GM21619 (cell line): Measurements from ENCODE around the gene TFPI.
"Not testable (repeated sequence)": the region's sequence is repeated elsewhere in the genome, so short reads cannot be mapped to it uniquely, and the experiment has no call there.

Experiments
- ATAC-seq: cut with Tn5 transposase; IDR thresholded peaks from one replicate; pipeline ENCODE4 v1.9.1; 2021; ENCODE audit not compliant: unreplicated experiment

The TFPI gene

DNA sequence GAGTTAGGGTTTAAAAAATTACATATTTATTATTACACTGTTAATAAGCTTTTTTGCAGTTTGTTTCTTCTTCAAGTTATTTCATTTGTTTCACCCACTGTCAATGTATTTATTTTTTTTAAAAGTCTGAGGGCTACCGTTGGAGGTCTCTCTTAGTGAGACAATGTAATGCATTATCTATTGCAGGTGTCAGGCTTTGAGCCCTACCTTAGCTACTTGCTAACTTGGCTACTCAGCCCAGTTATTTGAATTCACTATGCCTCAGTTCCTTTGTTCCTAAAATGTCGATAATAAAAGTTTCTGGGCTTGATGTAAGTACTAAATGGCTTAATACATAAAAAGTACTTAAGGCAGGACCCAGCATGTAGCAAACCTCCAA lies 458 bp upstream of the TFPI start:
- ATAC-seq: no peak

DNA sequence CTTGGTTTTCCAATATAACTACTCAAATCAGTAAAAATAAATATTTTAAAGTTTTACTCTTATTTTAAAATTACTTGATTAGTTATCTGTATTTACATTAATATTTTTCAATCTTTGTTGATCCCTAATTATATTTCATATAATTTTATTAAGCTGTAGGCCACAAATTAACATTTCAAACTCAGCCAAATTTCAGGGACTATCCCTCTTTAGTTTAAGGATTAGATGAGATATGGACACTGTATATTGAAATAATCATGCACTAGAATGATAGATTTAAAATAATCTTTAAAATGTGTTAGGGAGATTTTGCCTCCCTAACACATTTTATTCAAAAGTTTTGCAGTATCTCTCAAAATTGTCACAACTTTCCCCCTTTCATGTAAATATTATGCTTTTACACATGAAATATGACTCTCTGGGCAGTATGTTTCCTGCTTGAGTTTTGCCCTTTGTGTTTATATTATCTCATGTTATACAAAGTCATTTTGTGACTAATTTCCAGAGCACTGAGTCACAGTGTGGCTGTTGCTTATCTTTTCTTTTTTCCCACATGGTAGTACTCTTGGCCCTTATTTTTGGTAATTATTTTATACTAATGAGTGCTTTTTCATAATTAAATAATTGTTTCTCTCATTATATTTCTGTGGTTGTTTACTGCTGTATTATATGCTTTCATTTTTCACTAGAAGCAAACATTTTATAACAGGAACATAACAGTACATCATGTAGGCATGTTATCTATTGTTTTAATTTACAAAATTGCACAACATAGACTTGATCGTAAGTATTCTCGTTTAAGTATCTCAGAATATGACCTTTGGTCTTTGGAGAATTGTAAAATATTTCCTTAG lies 1.2 kb downstream of the TFPI start:
- no peak for ATAC-seq

DNA sequence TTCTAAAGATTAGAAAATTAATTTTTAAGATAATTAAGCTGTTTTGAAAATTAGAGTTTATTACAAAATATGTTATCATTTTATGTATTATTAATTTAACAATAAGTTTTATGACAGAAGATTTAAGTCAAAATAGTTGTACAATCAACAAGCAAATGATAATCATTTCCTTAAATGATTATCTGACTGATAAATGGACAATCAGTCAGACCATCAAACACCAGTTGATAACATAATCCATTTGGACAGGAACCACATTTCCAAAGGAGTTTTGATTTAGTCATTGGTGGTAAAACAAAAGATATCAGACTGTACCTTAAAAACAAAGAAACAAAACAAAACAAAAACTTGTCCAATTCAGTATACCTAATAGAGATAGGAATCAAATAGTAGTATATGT lies 1.9 kb downstream of the TFPI start:
- ATAC-seq: no peak

GRCh38 chr2:187550857-187551256 lies 3.4 kb downstream of the TFPI start:
- ATAC-seq: no peak

DNA sequence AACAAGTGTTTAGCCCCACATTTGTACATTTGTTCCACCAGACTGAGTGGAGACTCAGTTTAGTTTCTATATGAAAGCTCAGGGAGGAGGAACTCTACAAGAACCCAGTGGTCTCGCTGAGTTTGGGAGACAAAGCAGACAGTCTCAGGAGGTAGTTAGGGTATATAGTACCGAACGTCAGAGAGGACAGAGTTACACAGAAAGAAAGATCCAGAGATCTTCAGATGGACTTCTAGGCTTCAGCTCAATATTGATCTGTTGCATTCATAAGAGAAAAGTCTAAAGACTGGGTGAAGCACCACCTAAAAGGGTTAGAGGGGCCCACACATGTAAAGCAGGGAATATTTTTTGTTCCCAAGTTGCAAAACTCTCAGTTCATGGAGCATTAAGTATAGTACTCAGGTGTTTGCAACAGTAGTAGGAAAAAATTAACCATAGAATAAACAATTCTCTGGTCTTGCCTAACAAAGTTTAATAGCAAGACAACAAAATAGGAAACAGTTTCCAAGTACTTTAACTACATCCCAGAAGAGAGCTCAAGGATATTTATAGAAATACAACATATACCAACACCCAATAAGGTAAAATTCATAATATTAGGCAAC lies 4.2 kb downstream of the TFPI start:
- ATAC-seq: no peak

GRCh38 chr2:187549193-187549592 lies 5.0 kb downstream of the TFPI start:
- no peak for ATAC-seq

GRCh38 chr2:187548656-187549055 lies 5.6 kb downstream of the TFPI start:
- ATAC-seq: no peak

DNA sequence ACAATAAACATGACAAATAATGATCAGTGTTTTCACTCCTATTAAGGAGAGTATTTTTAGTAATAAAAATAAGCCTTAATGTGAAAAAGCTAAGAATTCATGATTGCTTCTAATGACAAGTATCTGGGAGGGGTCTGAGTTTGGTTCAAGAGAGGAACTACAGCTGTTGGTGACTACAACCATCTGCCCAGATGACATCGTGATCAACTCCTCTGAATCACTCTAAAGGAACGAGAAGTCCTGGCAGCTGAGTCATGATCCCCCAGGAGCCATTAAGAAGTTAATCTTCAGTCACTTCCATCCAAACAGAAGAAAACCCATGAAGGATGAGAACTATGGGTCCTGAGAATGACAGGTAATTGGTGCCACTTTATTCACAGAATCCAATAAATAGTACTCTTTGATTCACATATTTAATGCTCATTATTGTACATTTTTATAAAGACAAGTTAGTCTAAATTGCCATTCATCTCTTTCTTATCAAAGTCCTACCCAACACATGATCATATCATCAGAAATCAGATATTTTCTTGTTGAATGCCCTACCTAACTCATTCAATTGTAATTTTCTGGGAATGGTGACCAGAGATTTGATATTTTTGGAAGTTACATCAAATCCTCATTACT lies 6.8 kb downstream of the TFPI start:
- peak; percentile 51 for ATAC-seq

GRCh38 chr2:187546762-187547333 lies 7.4 kb downstream of the TFPI start:
- no peak for ATAC-seq

- ATAC-seq: no peak
These were observed 8.9 kb downstream of the TFPI start for GRCh38 chr2:187545238-187545751.

- no peak for ATAC-seq
These were observed 9.7 kb downstream of the TFPI start for GRCh38 chr2:187544371-187545080.

- ATAC-seq: no peak
These were observed 10.7 kb downstream of the TFPI start for GRCh38 chr2:187543488-187543887.

- no peak for ATAC-seq
These were observed 12.1 kb downstream of the TFPI start for GRCh38 chr2:187542123-187542522.

DNA sequence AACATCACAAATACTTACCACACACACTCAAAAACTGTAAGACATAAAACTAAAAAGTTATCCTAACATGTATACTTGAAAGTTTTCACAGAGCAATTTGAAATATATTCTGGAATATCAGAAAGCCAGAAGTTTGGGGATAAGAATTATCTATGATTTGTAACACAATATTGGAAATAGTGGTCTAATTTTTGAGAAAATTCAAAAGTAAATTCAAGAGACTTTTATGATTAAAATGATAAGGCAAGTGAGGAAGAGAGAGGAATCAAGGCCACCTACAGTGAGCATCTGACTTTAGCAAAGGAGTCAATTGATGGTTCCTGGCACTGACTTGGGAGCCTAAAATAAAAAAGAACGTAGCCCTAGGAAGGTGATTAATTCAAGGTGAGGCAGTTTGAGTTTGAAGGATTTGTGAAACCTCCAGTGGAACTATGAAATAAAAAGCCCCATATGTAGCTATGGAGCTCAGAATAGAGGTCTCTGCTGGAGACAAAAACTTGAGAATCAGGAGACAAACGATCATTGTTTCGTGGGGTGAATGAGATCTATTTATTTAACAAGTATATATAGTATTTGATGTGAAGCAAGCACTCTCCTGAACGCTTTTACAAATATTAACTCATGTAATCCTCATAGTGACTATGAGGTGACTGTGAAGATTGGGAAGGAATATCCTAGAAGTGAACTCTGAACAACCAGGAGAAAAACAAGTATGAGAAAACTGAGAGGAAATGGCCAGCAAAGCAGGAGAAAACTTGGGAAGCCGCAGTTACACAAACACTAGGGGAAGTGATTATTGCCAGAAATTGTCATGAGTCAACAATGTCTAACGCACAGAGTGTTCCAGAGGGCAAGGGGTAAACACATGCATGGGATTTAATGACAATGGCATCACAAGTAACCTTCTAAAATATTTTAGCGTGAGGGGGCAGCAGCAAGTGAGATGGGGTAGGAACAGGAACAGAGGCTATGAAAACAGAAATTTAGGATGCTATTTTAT lies 12.8 kb downstream of the TFPI start:
- no peak for ATAC-seq

DNA sequence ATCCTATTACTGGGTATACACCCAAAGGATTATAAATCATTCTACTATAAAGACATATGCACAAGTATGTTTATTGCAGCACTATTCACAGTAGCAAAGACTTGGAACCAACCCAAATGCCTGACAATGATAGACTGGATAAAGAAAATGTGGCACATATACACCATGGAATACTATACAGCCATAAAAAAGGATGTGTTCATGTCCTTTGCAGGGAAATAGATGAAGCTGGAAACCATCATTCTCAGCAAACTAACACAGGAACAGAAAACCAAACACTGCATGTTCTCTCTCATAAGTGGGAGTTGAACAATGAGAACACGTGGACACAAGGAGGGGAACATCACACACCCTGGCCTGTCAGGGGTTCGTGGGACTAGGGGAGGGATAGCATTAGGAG lies 16.0 kb downstream of the TFPI start:
- ATAC-seq: not testable (repeated sequence)

DNA sequence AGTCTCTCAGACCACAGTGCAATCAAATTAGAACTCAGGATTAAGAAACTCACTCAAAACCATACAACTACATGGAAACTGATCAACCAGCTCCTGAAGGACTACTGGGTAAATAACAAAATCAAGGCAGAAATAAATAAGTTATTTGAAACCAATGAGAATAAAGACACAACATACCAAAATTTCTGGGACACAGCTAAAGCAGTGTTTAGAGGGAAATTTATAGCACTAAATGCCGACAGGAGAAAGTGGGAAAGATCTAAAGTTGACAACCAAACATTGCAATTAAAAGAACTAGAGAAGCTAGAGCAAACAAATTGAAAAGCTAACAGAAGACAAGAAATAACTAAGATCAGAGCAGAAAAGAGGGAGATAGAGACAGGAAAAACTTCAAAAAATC lies 18.9 kb downstream of the TFPI start:
- not testable (repeated sequence) for ATAC-seq

- ATAC-seq: no peak
These were observed 21.7 kb downstream of the TFPI start for GRCh38 chr2:187532333-187533120.

- no peak for ATAC-seq
These were observed 24.1 kb downstream of the TFPI start for GRCh38 chr2:187529977-187530721.
